Left ventricle myocardium inferior (tissue), 1 donor: ENCODE results near the gene MYOD1. TPM values are rescaled to one million over a fixed set of nuclear protein-coding genes. Genes with fewer than 3 reads are reported as not detected.

ENCODE experiments used
- DNase-seq: peaks from one replicate; pipeline ENCODE4 v3.0.0-alpha.2; 2020
- H3K27ac ChIP-seq: fragments of 200-600 bp; replicated peaks from 2 replicates; pipeline ENCODE4 v1.8.0; 2021
- H3K27me3 ChIP-seq: fragments of 200-600 bp; 2 replicates; pipeline ENCODE4 v1.8.0; 2021; ENCODE audit warnings: low read depth
- H3K36me3 ChIP-seq: fragments of 200-600 bp; 2 replicates; pipeline ENCODE4 v1.8.0; 2021
- H3K4me1 ChIP-seq: fragments of 200-600 bp; 2 replicates; pipeline ENCODE4 v1.8.0; 2021
- H3K4me3 ChIP-seq: fragments of 200-600 bp; 2 replicates; pipeline ENCODE4 v1.8.0; 2021; ENCODE audit warnings: mild to moderate bottlenecking, moderate library complexity
- H3K9me3 ChIP-seq: fragments of 200-600 bp; replicated peaks from 2 replicates; pipeline ENCODE4 v1.8.0; 2021
- intact Hi-C: fragments of 100-400 bp; cut with micrococcal nuclease; formaldehyde crosslinking; loops from one replicate; pipeline ENCODE4 v1.11.0; 2022
- total RNA-seq: library from RNA; stranded (reverse); fragmentation: NEBNext Ultra II Directional; extraction: Animal tissue kit (Norgen Biotek cat#: 25700); gene quantifications from one replicate; pipeline ENCODE4 v1.2.1, GENCODE V29; 2021
- TF ChIP-seq, protein P1 (sequence below): fragments of 200-600 bp; IDR thresholded peaks from 2 replicates; pipeline ENCODE4 v1.8.0; 2021; ENCODE audit warnings: antibody characterized with exemption, mild to moderate bottlenecking, borderline replicate concordance
- donor health status: DM: no; HTN: yes; CAD: no; lungs with severe emphysema.

Gene MYOD1
- total RNA-seq, 1 donor from 2014 or later: not detected

GRCh38 chr11:17692931-17693330, 26.4 kb upstream of the MYOD1 start:
- peaks cover 6% of the 10 kb centered on the region for H3K4me1 ChIP-seq
- no peak overlapping the region for H3K4me3 ChIP-seq
- no peak for DNase-seq
- H3K27me3 ChIP-seq: peaks cover 82% of the 10 kb centered on the region
- no peak overlapping the region for H3K27ac ChIP-seq
- no peaks in the 10 kb centered on the region for H3K36me3 ChIP-seq
- TF ChIP-seq, protein P1, sequence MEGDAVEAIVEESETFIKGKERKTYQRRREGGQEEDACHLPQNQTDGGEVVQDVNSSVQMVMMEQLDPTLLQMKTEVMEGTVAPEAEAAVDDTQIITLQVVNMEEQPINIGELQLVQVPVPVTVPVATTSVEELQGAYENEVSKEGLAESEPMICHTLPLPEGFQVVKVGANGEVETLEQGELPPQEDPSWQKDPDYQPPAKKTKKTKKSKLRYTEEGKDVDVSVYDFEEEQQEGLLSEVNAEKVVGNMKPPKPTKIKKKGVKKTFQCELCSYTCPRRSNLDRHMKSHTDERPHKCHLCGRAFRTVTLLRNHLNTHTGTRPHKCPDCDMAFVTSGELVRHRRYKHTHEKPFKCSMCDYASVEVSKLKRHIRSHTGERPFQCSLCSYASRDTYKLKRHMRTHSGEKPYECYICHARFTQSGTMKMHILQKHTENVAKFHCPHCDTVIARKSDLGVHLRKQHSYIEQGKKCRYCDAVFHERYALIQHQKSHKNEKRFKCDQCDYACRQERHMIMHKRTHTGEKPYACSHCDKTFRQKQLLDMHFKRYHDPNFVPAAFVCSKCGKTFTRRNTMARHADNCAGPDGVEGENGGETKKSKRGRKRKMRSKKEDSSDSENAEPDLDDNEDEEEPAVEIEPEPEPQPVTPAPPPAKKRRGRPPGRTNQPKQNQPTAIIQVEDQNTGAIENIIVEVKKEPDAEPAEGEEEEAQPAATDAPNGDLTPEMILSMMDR: no peak
- intact Hi-C loops: no loop called here
- H3K9me3 ChIP-seq: no peaks in the 10 kb centered on the region

DNA sequence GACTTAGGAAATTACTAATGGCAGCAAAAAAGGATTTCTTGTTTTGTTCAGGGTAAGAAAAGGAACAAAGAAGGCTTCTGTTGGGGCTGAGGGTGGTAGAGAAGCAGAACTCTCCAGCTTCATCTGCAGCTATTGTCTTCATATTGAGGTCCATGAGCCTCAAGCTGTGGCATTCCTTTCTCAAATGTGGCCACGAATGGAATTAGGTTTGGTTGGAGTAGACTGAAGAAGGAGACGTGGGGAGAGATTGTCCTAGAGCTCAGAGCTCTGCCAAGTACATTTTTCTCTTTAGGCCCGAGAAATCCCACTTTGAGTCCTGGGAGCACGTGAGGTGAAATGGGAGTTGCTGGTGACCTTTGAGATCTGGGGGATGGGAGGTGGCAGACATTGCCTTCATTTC, 25.8 kb upstream of the MYOD1 start:
- H3K9me3 ChIP-seq: no peaks in the 10 kb centered on the region
- DNase-seq: no peak
- intact Hi-C loops: no loop called here

DNA sequence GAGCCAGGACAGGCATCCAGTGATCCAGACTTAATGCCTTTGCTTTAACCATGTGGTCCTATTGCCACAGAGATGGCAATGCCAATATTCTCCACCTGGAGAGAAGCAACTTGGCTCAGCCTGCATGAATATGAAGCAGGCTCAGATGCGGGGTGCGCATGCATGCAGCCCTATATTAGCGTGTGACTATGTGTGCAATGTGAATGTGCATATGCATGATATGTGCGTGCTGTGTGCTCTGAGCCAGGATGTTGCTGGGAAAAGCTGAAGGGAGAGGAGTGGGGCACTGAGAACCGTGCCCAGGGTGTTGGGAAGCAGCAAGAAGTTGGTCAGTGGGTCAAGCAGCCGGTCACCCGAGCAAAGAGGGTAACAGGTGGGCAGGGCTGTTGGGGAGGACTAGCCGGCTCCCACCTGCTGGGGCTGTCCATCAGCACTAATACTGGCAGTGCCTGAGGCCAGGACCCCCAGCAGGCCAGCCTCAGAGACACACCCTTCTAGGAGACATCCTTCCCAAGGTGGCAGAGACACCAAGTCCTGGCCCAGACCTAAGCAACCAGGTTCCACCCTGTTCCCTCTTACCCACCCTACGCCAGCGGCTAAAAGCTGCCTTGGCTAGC, 24.8 kb upstream of the MYOD1 start:
- intact Hi-C loops: no loop called here
- no peak overlapping the region for H3K4me3 ChIP-seq
- no peaks in the 10 kb centered on the region for H3K36me3 ChIP-seq
- peaks cover 6% of the 10 kb centered on the region for H3K4me1 ChIP-seq
- TF ChIP-seq, protein P1: no peak
- H3K9me3 ChIP-seq: no peaks in the 10 kb centered on the region
- H3K27me3 ChIP-seq: peaks cover 72% of the 10 kb centered on the region
- H3K27ac ChIP-seq: no peak overlapping the region
- no peak for DNase-seq

More for the DNA sequence above, 25.8 kb upstream of the MYOD1 start:
- H3K4me1 ChIP-seq: peaks cover 6% of the 10 kb centered on the region
- H3K4me3 ChIP-seq: no peak overlapping the region
- no peaks in the 10 kb centered on the region for H3K36me3 ChIP-seq
- TF ChIP-seq, protein P1: no peak
- no peak overlapping the region for H3K27ac ChIP-seq
- H3K27me3 ChIP-seq: peaks cover 78% of the 10 kb centered on the region

GRCh38 chr11:17695454-17696441, 23.6 kb upstream of the MYOD1 start:
- H3K27ac ChIP-seq: no peak overlapping the region
- peaks cover 6% of the 10 kb centered on the region for H3K4me1 ChIP-seq
- TF ChIP-seq, protein P1: no peak
- H3K9me3 ChIP-seq: no peaks in the 10 kb centered on the region
- intact Hi-C loops: no loop called here
- DNase-seq: no peak
- H3K36me3 ChIP-seq: no peaks in the 10 kb centered on the region
- H3K4me3 ChIP-seq: peak overlapping the region; percentile 33
- H3K27me3 ChIP-seq: peaks cover 68% of the 10 kb centered on the region

- TF ChIP-seq, protein P1: no peak
- no peak overlapping the region for H3K27ac ChIP-seq
- H3K36me3 ChIP-seq: no peaks in the 10 kb centered on the region
- no peaks in the 10 kb centered on the region for H3K9me3 ChIP-seq
- H3K4me3 ChIP-seq: no peak overlapping the region
- H3K27me3 ChIP-seq: peaks cover 61% of the 10 kb centered on the region
- no peak for DNase-seq
- intact Hi-C loops: no loop called here
- H3K4me1 ChIP-seq: peaks cover 6% of the 10 kb centered on the region
Measured at GRCh38 chr11:17696741-17697140, 22.6 kb upstream of the MYOD1 start.
